Measurements from ENCODE around the gene GOLGA3. TPM values are rescaled to one million over a fixed set of nuclear protein-coding genes. Genes with fewer than 3 reads are reported as not detected.
"Not testable (repeated sequence)": the region's sequence is repeated elsewhere in the genome, so short reads cannot be mapped to it uniquely, and the experiment has no call there.

GOLGA3 gene
- total RNA-seq, 1 experiment from 2014 or later = 21.3 TPM

- Histone ChIP-seq H3K36me3 (replicated peaks; ENCODE audit: control insufficient read depth, insufficient read depth, low read length) (peaks cover 31% of the 10 kb centered on the region), H3K4me3 (ENCODE audit: insufficient read depth, low read depth, low read length) (no peak overlapping the region), H3K27me3 (ENCODE audit: control insufficient read depth, insufficient read depth, low read length) (no peaks in the 10 kb centered on the region)
- DNase-seq = peak; percentile 96
Measured at GRCh38 chr12:132807295-132808092, 21.2 kb downstream of the GOLGA3 start.

GRCh38 chr12:132806857-132807256 is 21.8 kb downstream of the GOLGA3 start:
- H3K4me3 ChIP-seq (ENCODE audit: insufficient read depth, low read depth, low read length) = no peak overlapping the region
- no peaks in the 10 kb centered on the region for H3K27me3 ChIP-seq (ENCODE audit: control insufficient read depth, insufficient read depth, low read length)
- peaks cover 30% of the 10 kb centered on the region for H3K36me3 ChIP-seq (replicated peaks; ENCODE audit: control insufficient read depth, insufficient read depth, low read length)
- no peak for DNase-seq

GRCh38 chr12:132804426-132804861 is 24.2 kb downstream of the GOLGA3 start:
- H3K4me3 ChIP-seq (ENCODE audit: insufficient read depth, low read depth, low read length) = no peak overlapping the region
- H3K36me3 ChIP-seq (replicated peaks; ENCODE audit: control insufficient read depth, insufficient read depth, low read length) = peaks cover 39% of the 10 kb centered on the region
- DNase-seq = peak; percentile 78
- H3K27me3 ChIP-seq (ENCODE audit: control insufficient read depth, insufficient read depth, low read length) = no peaks in the 10 kb centered on the region

GRCh38 chr12:132803888-132804287 is 24.8 kb downstream of the GOLGA3 start:
- H3K27me3 ChIP-seq (ENCODE audit: control insufficient read depth, insufficient read depth, low read length) = no peaks in the 10 kb centered on the region
- no peak for DNase-seq
- H3K36me3 ChIP-seq (replicated peaks; ENCODE audit: control insufficient read depth, insufficient read depth, low read length) = peaks cover 43% of the 10 kb centered on the region
- no peak overlapping the region for H3K4me3 ChIP-seq (ENCODE audit: insufficient read depth, low read depth, low read length)

GRCh38 chr12:132803125-132803524 is 25.5 kb downstream of the GOLGA3 start:
- DNase-seq = no peak
- no peak overlapping the region for H3K4me3 ChIP-seq (ENCODE audit: insufficient read depth, low read depth, low read length)
- no peaks in the 10 kb centered on the region for H3K27me3 ChIP-seq (ENCODE audit: control insufficient read depth, insufficient read depth, low read length)
- peaks cover 44% of the 10 kb centered on the region for H3K36me3 ChIP-seq (replicated peaks; ENCODE audit: control insufficient read depth, insufficient read depth, low read length)

GRCh38 chr12:132801741-132802140 is 26.9 kb downstream of the GOLGA3 start:
- H3K4me3 ChIP-seq (ENCODE audit: insufficient read depth, low read depth, low read length) = no peak overlapping the region

GRCh38 chr12:132798836-132799235 is 29.8 kb downstream of the GOLGA3 start:
- Histone ChIP-seq H3K4me3 (ENCODE audit: insufficient read depth, low read depth, low read length) (no peak overlapping the region), H3K27me3 (ENCODE audit: control insufficient read depth, insufficient read depth, low read length) (no peaks in the 10 kb centered on the region), H3K36me3 (replicated peaks; ENCODE audit: control insufficient read depth, insufficient read depth, low read length) (peaks cover 43% of the 10 kb centered on the region)
- no peak for DNase-seq

More at GRCh38 chr12:132801741-132802140, 26.9 kb downstream of the GOLGA3 start:
- Histone ChIP-seq H3K27me3 (ENCODE audit: control insufficient read depth, insufficient read depth, low read length) (no peaks in the 10 kb centered on the region), H3K36me3 (replicated peaks; ENCODE audit: control insufficient read depth, insufficient read depth, low read length) (peaks cover 42% of the 10 kb centered on the region)
- no peak for DNase-seq

GRCh38 chr12:132797820-132798570 is 30.7 kb downstream of the GOLGA3 start:
- Histone ChIP-seq H3K36me3 (replicated peaks; ENCODE audit: control insufficient read depth, insufficient read depth, low read length) (peaks cover 41% of the 10 kb centered on the region), H3K27me3 (ENCODE audit: control insufficient read depth, insufficient read depth, low read length) (no peaks in the 10 kb centered on the region), H3K4me3 (ENCODE audit: insufficient read depth, low read depth, low read length) (no peak overlapping the region)
- DNase-seq = no peak

- Histone ChIP-seq H3K36me3 (replicated peaks; ENCODE audit: control insufficient read depth, insufficient read depth, low read length) (peaks cover 31% of the 10 kb centered on the region), H3K27me3 (ENCODE audit: control insufficient read depth, insufficient read depth, low read length) (no peaks in the 10 kb centered on the region), H3K4me3 (ENCODE audit: insufficient read depth, low read depth, low read length) (no peak overlapping the region)
- no peak for DNase-seq
Measured at GRCh38 chr12:132795847-132796246, 32.8 kb downstream of the GOLGA3 start.

GRCh38 chr12:132791940-132792339 is 36.7 kb downstream of the GOLGA3 start:
- DNase-seq; H3K4me3 ChIP-seq (ENCODE audit: insufficient read depth, low read depth, low read length): not testable (repeated sequence)
- H3K36me3 ChIP-seq (replicated peaks; ENCODE audit: control insufficient read depth, insufficient read depth, low read length) = peaks cover 16% of the 10 kb centered on the region

GRCh38 chr12:132789099-132789471 is 39.6 kb downstream of the GOLGA3 start:
- H3K4me3 ChIP-seq (ENCODE audit: insufficient read depth, low read depth, low read length) = no peak overlapping the region
- no peaks in the 10 kb centered on the region for H3K27me3 ChIP-seq (ENCODE audit: control insufficient read depth, insufficient read depth, low read length)
- peaks cover 9% of the 10 kb centered on the region for H3K36me3 ChIP-seq (replicated peaks; ENCODE audit: control insufficient read depth, insufficient read depth, low read length)
- no peak for DNase-seq

More at GRCh38 chr12:132791940-132792339, 36.7 kb downstream of the GOLGA3 start:
- not testable (repeated sequence) for H3K27me3 ChIP-seq (ENCODE audit: control insufficient read depth, insufficient read depth, low read length)

GRCh38 chr12:132788375-132789098 is 40.1 kb downstream of the GOLGA3 start:
- Histone ChIP-seq H3K27me3 (ENCODE audit: control insufficient read depth, insufficient read depth, low read length) (no peaks in the 10 kb centered on the region), H3K36me3 (replicated peaks; ENCODE audit: control insufficient read depth, insufficient read depth, low read length) (peaks cover 11% of the 10 kb centered on the region), H3K4me3 (ENCODE audit: insufficient read depth, low read depth, low read length) (no peak overlapping the region)
- DNase-seq = peak; percentile 92

GRCh38 chr12:132787877-132788276 is 40.8 kb downstream of the GOLGA3 start:
- Histone ChIP-seq H3K36me3 (replicated peaks; ENCODE audit: control insufficient read depth, insufficient read depth, low read length) (peaks cover 13% of the 10 kb centered on the region), H3K4me3 (ENCODE audit: insufficient read depth, low read depth, low read length) (no peak overlapping the region), H3K27me3 (ENCODE audit: control insufficient read depth, insufficient read depth, low read length) (no peaks in the 10 kb centered on the region)
- no peak for DNase-seq

GRCh38 chr12:132786192-132786591 is 42.5 kb downstream of the GOLGA3 start:
- no peak for DNase-seq
- H3K4me3 ChIP-seq (ENCODE audit: insufficient read depth, low read depth, low read length) = no peak overlapping the region
- H3K27me3 ChIP-seq (ENCODE audit: control insufficient read depth, insufficient read depth, low read length) = no peaks in the 10 kb centered on the region
- H3K36me3 ChIP-seq (replicated peaks; ENCODE audit: control insufficient read depth, insufficient read depth, low read length) = peaks cover 21% of the 10 kb centered on the region
